H1 (cell line): ENCODE measurements around the gene MAML3. TPM values are rescaled to one million over a fixed set of nuclear protein-coding genes. Genes with fewer than 3 reads are reported as not detected.

Experiments
- CTCF ChIA-PET: fragments of 300-600 bp; sonication (Branson Sonifier 250); formaldehyde crosslinking; loops from one replicate; lab custom pipeline; 2021; ENCODE audit not compliant: partially characterized antibody; lab: Charles Lee
- POLR2A ChIA-PET: fragments of 300-600 bp; sonication (Branson Sonifier 250); formaldehyde crosslinking; loops from one replicate; lab custom pipeline; 2021; ENCODE audit warnings: inconsistent platforms; ENCODE audit not compliant: partially characterized antibody; lab: Charles Lee
- DNase-seq, 2 experiments: peaks; one replicate each; pipeline versions ENCODE4 v3.0.0 to v3.0.0-alpha.2; 2010 to 2022; ENCODE audit warnings: low spot score in 2 of 2, low read depth in 1 of 2, mixed read lengths in 1 of 2
- FAIRE-seq: peaks from 2 replicates; lab custom pipeline; 2011; peaks lifted over from hg19 to GRCh38; lab: Jason Lieb, UNC
- H2AFZ ChIP-seq: 2 replicates; pipeline ENCODE4 v1.8.1; 2012; ENCODE audit warnings: low read length, inconsistent platforms
- H2AK5ac ChIP-seq: 2 replicates; pipeline ENCODE4 v1.6.1; 2013; ENCODE audit warnings: low read depth, low read length
- H2BK120ac ChIP-seq: replicated peaks from 2 replicates; pipeline ENCODE3; 2013; ENCODE audit warnings: low read depth, low read length, inconsistent platforms
- H2BK12ac ChIP-seq: 2 replicates; pipeline ENCODE4 v1.6.1; 2013; ENCODE audit warnings: low read depth, low read length
- H2BK15ac ChIP-seq: 2 replicates; pipeline ENCODE4 v1.6.1; 2013; ENCODE audit warnings: low read length
- H2BK20ac ChIP-seq: 2 replicates; pipeline ENCODE4 v1.6.1; 2013; ENCODE audit warnings: low read length
- H2BK5ac ChIP-seq: 2 replicates; pipeline ENCODE4 v1.6.1; 2013; ENCODE audit warnings: low read depth, low read length
- H3K14ac ChIP-seq: 2 replicates; pipeline ENCODE4 v1.6.1; 2013; ENCODE audit warnings: inconsistent platforms; ENCODE audit not compliant: insufficient read length
- H3K18ac ChIP-seq: 2 replicates; pipeline ENCODE4 v1.6.1; 2013; ENCODE audit warnings: low read length; ENCODE audit errors: extremely low read depth
- H3K23ac ChIP-seq: 2 replicates; pipeline ENCODE4 v1.6.1; 2013; ENCODE audit warnings: inconsistent platforms; ENCODE audit not compliant: insufficient read length
- H3K23me2 ChIP-seq: 2 replicates; pipeline ENCODE4 v1.6.1; 2013; ENCODE audit warnings: low read depth, low read length
- H3K27ac ChIP-seq: 2 replicates; pipeline ENCODE4 v1.6.1; 2011; ENCODE audit warnings: low read depth, low read length, inconsistent platforms
- H3K27me3 ChIP-seq, 4 experiments: replicated peaks in 1 of 4; 1 replicate in 1 of 4; 2 replicates in 3 of 4; pipeline versions ENCODE4 v1.6.1 to v1.8.1; 2011 to 2013; ENCODE audit warnings: low read length in 3 of 4, mild to moderate bottlenecking in 3 of 4, inconsistent platforms in 2 of 4, mixed read lengths in 2 of 4, moderate library complexity in 1 of 4; ENCODE audit not compliant: control insufficient read depth in 3 of 4, insufficient read depth in 3 of 4; ENCODE audit errors: extremely low read depth in 1 of 4
- H3K36me3 ChIP-seq, 4 experiments: 2 replicates each; pipeline versions ENCODE4 v1.6.1 to v1.8.1; 2011 to 2013; ENCODE audit warnings: mild to moderate bottlenecking in 4 of 4, low read length in 3 of 4, moderate library complexity in 2 of 4, control low read depth in 1 of 4, inconsistent platforms in 1 of 4; ENCODE audit not compliant: insufficient read depth in 4 of 4, control insufficient read depth in 2 of 4
- H3K4ac ChIP-seq: replicated peaks from 2 replicates; pipeline ENCODE3; 2013; ENCODE audit warnings: low read length, low read depth, mixed read lengths, inconsistent platforms; ENCODE audit not compliant: insufficient read length
- H3K4me1 ChIP-seq, 4 experiments: replicated peaks in 1 of 4; 1 replicate in 1 of 4; 2 replicates in 3 of 4; pipeline versions ENCODE4 v1.6.1 to v1.8.1; 2011 to 2013; ENCODE audit warnings: low read length in 3 of 4, inconsistent platforms in 2 of 4, mixed read lengths in 1 of 4; ENCODE audit not compliant: insufficient read depth in 4 of 4, control insufficient read depth in 3 of 4
- H3K4me2 ChIP-seq, 2 experiments: 2 replicates each; pipeline versions ENCODE4 v1.6.1 to v1.8.1; 2011 to 2013; ENCODE audit warnings: low read depth in 2 of 2, low read length in 2 of 2, control low read depth in 1 of 2, inconsistent platforms in 1 of 2, mild to moderate bottlenecking in 1 of 2; ENCODE audit not compliant: insufficient read depth in 1 of 2
- H3K4me3 ChIP-seq, 4 experiments: fragments of 200-600, 300-600 bp in 1 of 4; sonication (generic), shearing (Covaris generic), sonication (Bioruptor Twin) in 1 of 4; 2 replicates each; pipeline versions ENCODE4 v1.5.1 to v1.8.1; 2011 to 2016; ENCODE audit warnings: low read length in 4 of 4, low read depth in 3 of 4, control low read depth in 2 of 4, inconsistent platforms in 2 of 4, mild to moderate bottlenecking in 2 of 4, mixed read lengths in 1 of 4, moderate library complexity in 1 of 4; ENCODE audit not compliant: insufficient read depth in 2 of 4; ENCODE audit errors: extremely low read depth in 1 of 4
- H3K56ac ChIP-seq: replicated peaks from 2 replicates; pipeline ENCODE3; 2013; ENCODE audit warnings: low read depth, mild to moderate bottlenecking, mixed read lengths, low read length, inconsistent platforms; ENCODE audit not compliant: insufficient read length
- H3K79me1 ChIP-seq: 2 replicates; pipeline ENCODE4 v1.6.1; 2013; ENCODE audit warnings: low read depth, low read length, control low read depth
- H3K79me2 ChIP-seq, 2 experiments: 2 replicates each; pipeline versions ENCODE4 v1.6.1 to v1.8.1; 2012 to 2013; ENCODE audit warnings: low read length in 2 of 2, mild to moderate bottlenecking in 2 of 2, inconsistent platforms in 1 of 2; ENCODE audit not compliant: insufficient read depth in 2 of 2, control insufficient read depth in 1 of 2
- H3K9ac ChIP-seq, 4 experiments: replicated peaks in 1 of 4; 1 replicate in 1 of 4; 2 replicates in 3 of 4; pipeline versions ENCODE4 v1.6.1 to v1.8.1; 2011 to 2013; ENCODE audit warnings: low read depth in 3 of 4, low read length in 3 of 4, control low read depth in 2 of 4, mild to moderate bottlenecking in 2 of 4, moderate library complexity in 2 of 4, inconsistent platforms in 1 of 4; ENCODE audit errors: extremely low read depth in 1 of 4
- H3K9me3 ChIP-seq, 2 experiments: 2 replicates each; pipeline versions ENCODE4 v1.6.1 to v1.8.1; 2012 to 2013; ENCODE audit warnings: mild to moderate bottlenecking in 2 of 2, moderate library complexity in 2 of 2, control low read depth in 1 of 2, inconsistent platforms in 1 of 2, low read depth in 1 of 2, low read length in 1 of 2, mixed read lengths in 1 of 2; ENCODE audit not compliant: insufficient read depth in 2 of 2
- H4K20me1 ChIP-seq, 2 experiments: replicated peaks in 1 of 2; 2 replicates each; pipeline versions ENCODE3 to v1.8.1; 2011 to 2013; ENCODE audit warnings: inconsistent platforms in 2 of 2, low read length in 2 of 2, mild to moderate bottlenecking in 1 of 2; ENCODE audit not compliant: insufficient read depth in 2 of 2, control insufficient read depth in 1 of 2
- H4K5ac ChIP-seq: 2 replicates; pipeline ENCODE4 v1.6.1; 2013; ENCODE audit warnings: low read length, low read depth, mixed read lengths, inconsistent platforms; ENCODE audit not compliant: insufficient read length
- H4K8ac ChIP-seq: 2 replicates; pipeline ENCODE4 v1.8.0; 2013; ENCODE audit warnings: mild to moderate bottlenecking, moderate library complexity, low read length, inconsistent platforms; ENCODE audit not compliant: insufficient read depth; ENCODE audit errors: extremely low read depth
- H4K91ac ChIP-seq: replicated peaks from 2 replicates; pipeline ENCODE3; 2013; ENCODE audit warnings: low read length, mixed read lengths, inconsistent platforms; ENCODE audit not compliant: insufficient read length
- RNF2 ChIP-seq: fragments of 200-900, 300-1000 bp; sonication (generic); IDR thresholded peaks from 2 replicates; pipeline ENCODE4 v1.7.1; 2016; ENCODE audit warnings: borderline replicate concordance, low read depth, mild to moderate bottlenecking, antibody characterized with exemption, low read length; ENCODE audit not compliant: poor library complexity, severe bottlenecking; ENCODE audit errors: missing control alignments
- WGBS, 2 experiments: shearing (Covaris generic) in 1 of 2; methylation state at CpG; one replicate each; pipeline versions ENCODE4 v1.1.6 to v1.1.7; 2013 to 2015; ENCODE audit warnings: low lambda C conversion rate in 2 of 2, mixed read lengths in 2 of 2, inconsistent platforms in 1 of 2, low coverage in 1 of 2, missing lambda C conversion rate in 1 of 2; ENCODE audit not compliant: insufficient replicate concordance in 2 of 2, insufficient coverage in 1 of 2, insufficient read length in 1 of 2; ENCODE audit errors: extremely low coverage in 1 of 2, missing lambda C conversion rate in 1 of 2; 5-methylcytosine and 5-hydroxymethylcytosine counted together
- polyA plus RNA-seq, 7 experiments: library from polyadenylated mRNA; depleted of rRNA in 3 of 7; stranded (reverse) in 5 of 7; unstranded in 2 of 7; fragments of >200 nt in 5 of 7; fragments of 200-250 nt in 2 of 7; gene quantifications; 1 replicate in 5 of 7; 2 replicates in 1 of 7; 4 replicates in 1 of 7; pipeline versions ENCODE4 v1.2.1 to v1.2.3, GENCODE V29; 2011 to 2013; ENCODE audit warnings: missing spikeins in 2 of 7, mixed read lengths in 2 of 7
- total RNA-seq: library from RNA; stranded (reverse); fragmentation: NEBNext Ultra II Directional; extraction: Animal tissue kit (Norgen Biotek cat#: 25700); gene quantifications from 2 replicates; pipeline ENCODE4 v1.2.1, GENCODE V29; 2021

Gene MAML3
- total and polyA plus RNA-seq, 2 of the 8 experiments (the other 6 are each of a cell fraction or from before 2014, with no cell fraction given) = 2.1 to 5.7 TPM

DNA sequence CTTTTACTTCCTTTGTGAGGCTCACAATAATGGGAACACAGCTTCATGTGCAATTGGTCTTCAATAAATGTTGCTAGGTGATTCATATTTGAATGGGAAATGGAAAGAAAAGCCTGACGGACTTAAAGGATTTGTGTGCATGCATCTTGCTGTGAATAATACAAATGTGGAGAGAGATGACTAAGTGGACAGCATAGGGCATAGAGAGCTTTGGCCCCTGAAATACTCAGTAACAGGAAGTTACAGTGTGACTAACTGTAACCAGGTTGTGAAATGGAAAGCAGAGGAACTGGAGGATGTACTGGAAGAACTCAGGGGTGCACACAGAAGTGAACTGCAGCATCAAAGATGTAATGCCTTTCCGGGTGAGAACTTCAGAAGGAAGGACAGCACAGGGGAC lies 281.7 kb downstream of the MAML3 start:
- ChIA-PET CTCF (interaction anchor here (0.6 to 1.2 kb wide), 4 partner anchors 10 to 136 kb away, joined by 3 to 8 read pairs (median 3); no protein-coding TSS in a partner anchor), POLR2A (no interaction called here)
- Histone ChIP-seq H3K36me3 (no peaks in the 10 kb centered on the region), H2BK12ac (no peak overlapping the region), H3K56ac (no peak overlapping the region), H2BK20ac (no peak overlapping the region), H3K9me3 (peaks cover 3 to 7% of the 10 kb centered on the region in 2 experiments; a peak in 3 of 4 replicates), H2BK5ac (no peak overlapping the region), H3K23ac (no peak overlapping the region), H3K14ac (no peak overlapping the region), H3K79me2 (no peaks in the 10 kb centered on the region), H3K4ac (no peak overlapping the region), H4K91ac (no peak overlapping the region), H2AK5ac (no peak overlapping the region), H3K4me1 (peaks cover 0 to 12% (median 9%) of the 10 kb centered on the region in 4 experiments; a peak in 5 of 7 replicates), H3K27me3 (no peaks in the 10 kb centered on the region; a peak in 2 of 7 replicates), H2BK15ac (no peak overlapping the region), H4K5ac (no peak overlapping the region), H4K20me1 (no peaks in the 10 kb centered on the region), H3K4me3 (no peak overlapping the region), H3K23me2 (no peaks in the 10 kb centered on the region), H2AFZ (no peak overlapping the region), H2BK120ac (no peak overlapping the region), H3K79me1 (no peaks in the 10 kb centered on the region), H4K8ac (no peak overlapping the region), H3K9ac (no peak overlapping the region), H3K4me2 (no peak overlapping the region), H3K27ac (no peak overlapping the region), H3K18ac (no peak overlapping the region)
- DNase-seq (no peak), FAIRE-seq (no peak)
- WGBS, 2 experiments = 92% methylated on average over 2 of the region's 2 CpGs; no CpG with 5 or more reads in 1 of the 2 experiments
- TF ChIP-seq RNF2 = no peak
